WERI-Rb-1 (cell line): ENCODE measurements around the gene AKAP8.

Experiments used
- DNase-seq: peaks from one replicate; pipeline ENCODE4 v3.0.0-alpha.2; 2020
- H3K27ac ChIP-seq: fragments of 250-450 bp; sonication (Bioruptor Pico); 2 replicates; pipeline ENCODE4 v1.5.1; 2020; ENCODE audit warnings: mild to moderate bottlenecking, moderate library complexity
- H3K27me3 ChIP-seq: fragments of 250-450 bp; sonication (Bioruptor Pico); 2 replicates; pipeline ENCODE4 v1.5.1; 2021; ENCODE audit warnings: mild to moderate bottlenecking, low read depth, moderate library complexity; ENCODE audit not compliant: insufficient read depth, severe bottlenecking
- H3K36me3 ChIP-seq: fragments of 250-450 bp; sonication (Bioruptor Pico); 2 replicates; pipeline ENCODE4 v1.5.1; 2020; ENCODE audit warnings: mild to moderate bottlenecking, moderate library complexity
- H3K4me3 ChIP-seq: 2 replicates; pipeline ENCODE4 v1.5.1; 2011; ENCODE audit warnings: low read depth, mild to moderate bottlenecking, control low read depth, low read length
- H3K9me3 ChIP-seq: fragments of 250-450 bp; sonication (Bioruptor Pico); 2 replicates; pipeline ENCODE4 v1.5.1; 2021; ENCODE audit warnings: mild to moderate bottlenecking, moderate library complexity; ENCODE audit not compliant: severe bottlenecking
- CTCF ChIP-seq: IDR thresholded peaks from 2 replicates; pipeline ENCODE4 v1.5.1; 2011; ENCODE audit warnings: low read depth, mild to moderate bottlenecking, control low read depth, inconsistent platforms, low read length

The AKAP8 gene

GRCh38 chr19:15401397-15401710, 21.8 kb upstream of the AKAP8 start:
- no peak for DNase-seq
- no peak overlapping the region for H3K4me3 ChIP-seq
- no peak for TF ChIP-seq CTCF
- H3K27me3 ChIP-seq = no peaks in the 10 kb centered on the region
- peaks cover 88% of the 10 kb centered on the region for H3K36me3 ChIP-seq
- H3K27ac ChIP-seq = no peak overlapping the region
- no peaks in the 10 kb centered on the region for H3K9me3 ChIP-seq

DNA sequence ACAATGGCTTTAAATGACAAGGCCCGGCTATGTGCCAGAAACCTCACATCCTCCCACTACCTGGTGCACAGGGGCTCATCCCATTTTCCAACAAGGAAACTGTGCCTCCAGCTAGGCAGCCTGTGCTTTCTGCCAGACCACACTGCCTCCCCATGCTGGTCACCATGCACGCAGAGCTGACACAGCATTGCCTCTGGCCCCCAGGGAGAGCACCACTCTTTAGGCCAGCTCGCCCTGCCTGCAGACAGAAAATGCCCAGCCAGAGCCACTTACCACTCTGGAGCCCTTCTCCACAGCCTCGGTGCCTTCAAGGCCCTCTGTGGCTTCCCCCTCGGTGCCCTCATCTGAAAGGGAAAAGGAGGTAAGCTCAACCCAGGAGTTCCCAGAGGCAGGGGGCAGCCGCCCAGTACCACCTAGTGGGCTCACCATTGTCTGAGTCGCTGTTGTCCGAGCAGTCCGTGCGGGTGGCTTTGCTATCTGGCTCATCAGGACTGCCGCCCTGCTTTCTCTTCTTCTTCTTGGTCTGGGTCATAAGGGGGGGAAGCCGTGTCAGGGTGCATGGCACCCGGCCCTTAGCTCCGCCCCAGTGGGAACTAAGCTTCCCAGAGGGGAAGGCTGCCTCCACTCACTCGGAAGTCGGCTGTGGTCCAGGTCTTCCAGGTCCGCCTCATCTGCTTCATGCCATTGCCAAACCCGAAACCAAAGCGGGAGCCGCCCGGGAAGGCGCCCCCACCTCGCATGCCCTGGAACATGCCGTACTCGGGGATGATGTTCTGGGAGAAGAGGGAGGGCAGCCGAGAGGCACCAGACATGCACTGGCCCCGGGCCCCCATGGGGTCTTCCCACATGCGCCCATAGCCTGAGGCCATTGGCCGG, 21.2 kb upstream of the AKAP8 start:
- Histone ChIP-seq H3K36me3 (peaks cover 89% of the 10 kb centered on the region), H3K27ac (no peak overlapping the region), H3K4me3 (no peak overlapping the region), H3K9me3 (no peaks in the 10 kb centered on the region), H3K27me3 (no peaks in the 10 kb centered on the region)
- TF ChIP-seq CTCF = no peak
- DNase-seq = no peak

DNA sequence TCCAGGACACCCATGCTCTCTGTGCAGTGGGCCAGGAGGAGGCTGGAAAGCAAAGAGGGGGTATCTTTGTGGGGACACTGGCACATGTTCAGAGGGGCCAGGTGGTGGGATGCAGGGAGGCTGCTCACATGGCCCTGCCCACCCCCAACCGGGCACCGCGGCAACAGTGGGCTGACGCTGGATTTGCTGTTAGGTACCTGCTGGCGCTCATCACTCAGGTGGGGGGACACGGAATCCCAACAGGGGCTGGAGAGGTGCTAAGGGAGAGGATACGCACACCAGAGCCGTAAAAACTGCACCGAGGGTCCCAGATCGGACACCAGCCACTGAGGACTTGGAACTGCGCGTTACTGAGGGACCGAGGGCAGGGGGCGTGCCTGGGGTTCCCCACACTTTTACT, 20.0 kb upstream of the AKAP8 start:
- Histone ChIP-seq H3K4me3 (no peak overlapping the region), H3K27ac (no peak overlapping the region), H3K36me3 (peaks cover 87% of the 10 kb centered on the region), H3K9me3 (no peaks in the 10 kb centered on the region), H3K27me3 (no peaks in the 10 kb centered on the region)
- no peak for TF ChIP-seq CTCF
- no peak for DNase-seq

DNA sequence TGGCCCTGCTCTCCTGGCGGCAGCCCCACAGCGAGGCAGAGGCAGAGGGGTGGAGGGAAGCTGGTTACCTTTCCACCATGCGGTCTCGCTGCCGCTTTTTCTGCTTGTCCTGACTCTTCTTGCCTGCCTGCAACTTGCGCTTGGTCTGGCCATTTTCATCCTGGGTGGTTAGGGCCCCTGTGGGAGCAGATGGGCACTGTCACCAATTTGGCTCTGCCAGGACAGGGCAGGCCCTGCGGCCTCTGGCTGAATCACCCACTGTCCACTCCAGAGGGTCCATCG, 19.6 kb upstream of the AKAP8 start:
- DNase-seq = no peak
- Histone ChIP-seq H3K36me3 (peaks cover 85% of the 10 kb centered on the region), H3K27me3 (no peaks in the 10 kb centered on the region), H3K9me3 (no peaks in the 10 kb centered on the region), H3K27ac (no peak overlapping the region), H3K4me3 (no peak overlapping the region)
- no peak for TF ChIP-seq CTCF

- DNase-seq = no peak
- H3K9me3 ChIP-seq = no peaks in the 10 kb centered on the region
- H3K36me3 ChIP-seq = peaks cover 82% of the 10 kb centered on the region
- no peaks in the 10 kb centered on the region for H3K27me3 ChIP-seq
- H3K4me3 ChIP-seq = no peak overlapping the region
- no peak overlapping the region for H3K27ac ChIP-seq
- no peak for TF ChIP-seq CTCF
Measured at GRCh38 chr19:15398501-15399233, 19.1 kb upstream of the AKAP8 start.
